OCI-LY1 (cell line): Measurements from ENCODE around the gene BMP7.

ENCODE experiments used
- EZH2 ChIP-seq: fragments of 200-600 bp; sonication (generic), shearing (Covaris generic); IDR thresholded peaks from 2 replicates; pipeline ENCODE4 v1.8.0; 2017; ENCODE audit warnings: borderline replicate concordance, mixed run types, mild to moderate bottlenecking, antibody characterized with exemption, low read length, moderate library complexity, mixed read lengths
- TF ChIP-seq, protein P1 (sequence below): fragments of 200-600 bp; sonication (generic), shearing (Covaris generic); IDR thresholded peaks from 2 replicates; pipeline ENCODE4 v1.5.1; 2017; ENCODE audit warnings: mild to moderate bottlenecking, antibody characterized with exemption, low read length, moderate library complexity, mixed read lengths

DNA sequence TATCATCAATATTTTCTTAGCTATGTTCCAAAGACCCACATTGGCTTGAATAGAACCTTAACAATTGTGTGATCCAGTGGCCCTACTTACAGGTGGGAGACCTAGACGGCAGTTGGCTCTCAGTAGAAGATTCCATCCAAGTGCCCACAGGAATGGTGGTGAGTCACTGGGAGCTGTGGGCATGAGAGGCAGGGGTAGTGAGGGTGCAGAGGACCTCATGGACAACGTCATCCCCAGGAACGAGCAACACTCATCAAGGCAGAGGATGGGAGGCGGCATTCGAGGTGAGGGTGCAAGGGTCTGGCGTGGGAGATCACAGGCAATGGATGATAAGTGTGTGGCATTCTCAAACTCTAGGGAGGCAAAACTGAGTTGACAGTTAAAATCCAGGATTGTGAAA lies 45.7 kb upstream of the BMP7 start:
- TF ChIP-seq, protein P1, sequence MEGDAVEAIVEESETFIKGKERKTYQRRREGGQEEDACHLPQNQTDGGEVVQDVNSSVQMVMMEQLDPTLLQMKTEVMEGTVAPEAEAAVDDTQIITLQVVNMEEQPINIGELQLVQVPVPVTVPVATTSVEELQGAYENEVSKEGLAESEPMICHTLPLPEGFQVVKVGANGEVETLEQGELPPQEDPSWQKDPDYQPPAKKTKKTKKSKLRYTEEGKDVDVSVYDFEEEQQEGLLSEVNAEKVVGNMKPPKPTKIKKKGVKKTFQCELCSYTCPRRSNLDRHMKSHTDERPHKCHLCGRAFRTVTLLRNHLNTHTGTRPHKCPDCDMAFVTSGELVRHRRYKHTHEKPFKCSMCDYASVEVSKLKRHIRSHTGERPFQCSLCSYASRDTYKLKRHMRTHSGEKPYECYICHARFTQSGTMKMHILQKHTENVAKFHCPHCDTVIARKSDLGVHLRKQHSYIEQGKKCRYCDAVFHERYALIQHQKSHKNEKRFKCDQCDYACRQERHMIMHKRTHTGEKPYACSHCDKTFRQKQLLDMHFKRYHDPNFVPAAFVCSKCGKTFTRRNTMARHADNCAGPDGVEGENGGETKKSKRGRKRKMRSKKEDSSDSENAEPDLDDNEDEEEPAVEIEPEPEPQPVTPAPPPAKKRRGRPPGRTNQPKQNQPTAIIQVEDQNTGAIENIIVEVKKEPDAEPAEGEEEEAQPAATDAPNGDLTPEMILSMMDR = no peak
- TF ChIP-seq EZH2 = no peak
